ENCODE results near the gene PLEKHA4. TPM values are rescaled to one million over a fixed set of nuclear protein-coding genes. Genes with fewer than 3 reads are reported as not detected.
"Not testable (repeated sequence)": the region's sequence is repeated elsewhere in the genome, so short reads cannot be mapped to it uniquely, and the experiment has no call there.

PLEKHA4 gene
- total and polyA plus RNA-seq, 2 of the 13 experiments (the other 11 are each of a cell fraction or from before 2014, with no cell fraction given), result 4.8 to 6.0 TPM

GRCh38 chr19:48899386-48899749 lies 31.0 kb upstream of the PLEKHA4 start:
- peak overlapping the region; percentile 67; the same call in 1 of the 2 replicates for H3K9ac ChIP-seq (ENCODE audit: insufficient read depth, low read depth, low read length)
- POLR2A ChIA-PET, result interaction anchor here (0.8 to 3.1 kb wide), 17 partner anchors 17 to 280 kb away, joined by 3 to 26 read pairs (median 7); partner anchors contain the start of genes BAX, DHDH, FTL and GYS1
- H2AFZ ChIP-seq (ENCODE audit: low read length); FAIRE-seq; BruUV-seq (replicated peaks); H3K9me3 ChIP-seq (ENCODE audit: low read length); CTCF ChIA-PET (ENCODE audit: low intra/inter-chr PET ratio, low total read pairs); ATAC-seq; in situ Hi-C loops (cut with HindIII; ENCODE audit: extremely low pct_ligation_motif_present, low pct_unique_long_range_greater_than_20kb); H3K27me3 ChIP-seq (ENCODE audit: control insufficient read depth in 1 of 2, insufficient read depth in 2 of 2, low read length in 2 of 2); H4K20me1 ChIP-seq (ENCODE audit: insufficient read depth, low read length); H3K36me3 ChIP-seq (replicated peaks in 1 of 2; ENCODE audit: control insufficient read depth in 1 of 2, insufficient read depth in 2 of 2, low read length in 2 of 2); intact Hi-C loops (cut with micrococcal nuclease; ENCODE audit: unreplicated experiment); DNase-seq (ENCODE audit: low spot score): not testable (repeated sequence)
- peak overlapping the region; percentile 77 for H3K27ac ChIP-seq (ENCODE audit: extremely low read length, insufficient read depth, low read length)
- H3K79me2 ChIP-seq (ENCODE audit: insufficient read depth, low read length), result peaks cover 14% of the 10 kb centered on the region
- peak overlapping the region; percentile 73 to 97 (median 96); a peak in 5 of 6 replicates for H3K4me3 ChIP-seq (replicated peaks in 1 of 3; ENCODE audit: insufficient read depth in 1 of 3, low read depth in 2 of 3, low read length in 3 of 3)
- WGBS (ENCODE audit: low lambda C conversion rate), result 77% methylated on average over 11 of the region's 11 CpGs
- peaks cover 44% of the 10 kb centered on the region for H3K4me1 ChIP-seq (ENCODE audit: insufficient read depth, low read length)
- H3K4me2 ChIP-seq (ENCODE audit: low read depth, low read length), result peak overlapping the region; percentile 80
- TF ChIP-seq ZFP91 (CRISPR knock-in tag; IDR thresholded peaks at IDR 0.05; ENCODE audit: borderline replicate concordance), result 0 out of 2 replicates have a peak, but pooled peaks have one; percentile 19

GRCh38 chr19:48897181-48897580 lies 28.8 kb upstream of the PLEKHA4 start:
- no peaks in the 10 kb centered on the region for H3K36me3 ChIP-seq (replicated peaks in 1 of 2; ENCODE audit: control insufficient read depth in 1 of 2, insufficient read depth in 2 of 2, low read length in 2 of 2)
- no TSS peak for BruUV-seq (replicated peaks)
- H3K79me2 ChIP-seq (ENCODE audit: insufficient read depth, low read length), result peaks cover 14% of the 10 kb centered on the region
- CTCF ChIA-PET (ENCODE audit: low intra/inter-chr PET ratio, low total read pairs), result no interaction called here
- H3K27me3 ChIP-seq (ENCODE audit: control insufficient read depth in 1 of 2, insufficient read depth in 2 of 2, low read length in 2 of 2), result no peaks in the 10 kb centered on the region; a peak in 1 of 5 replicates
- FAIRE-seq (no peak), DNase-seq (ENCODE audit: low spot score) (no peak), ATAC-seq (no peak)
- in situ Hi-C loops (cut with HindIII; ENCODE audit: extremely low pct_ligation_motif_present, low pct_unique_long_range_greater_than_20kb) (no loop called here), intact Hi-C loops (cut with micrococcal nuclease; ENCODE audit: unreplicated experiment) (no loop called here)
- H3K4me3 ChIP-seq (replicated peaks in 1 of 3; ENCODE audit: insufficient read depth in 1 of 3, low read depth in 2 of 3, low read length in 3 of 3), result peak overlapping the region in 1 of 3 experiments; percentile 10; a peak in 1 of 6 replicates
- H3K4me2 ChIP-seq (ENCODE audit: low read depth, low read length), result peak overlapping the region; percentile 68
- no peak overlapping the region for H3K9ac ChIP-seq (ENCODE audit: insufficient read depth, low read depth, low read length)
- no peak for TF ChIP-seq HES4 (CRISPR knock-in tag; IDR thresholded peaks at IDR 0.05; ENCODE audit: borderline replicate concordance)
- TF ChIP-seq ZNF883 (CRISPR knock-in tag; IDR thresholded peaks at IDR 0.05; ENCODE audit: not compliant biosample characterization), result peak; percentile 22
- TF ChIP-seq ZNF547 (CRISPR knock-in tag; IDR thresholded peaks at IDR 0.05), result no peak
- no peak for TF ChIP-seq GTF3A (CRISPR knock-in tag; conservative IDR thresholded peaks at IDR 0.05)
- H3K4me1 ChIP-seq (ENCODE audit: insufficient read depth, low read length), result peaks cover 44% of the 10 kb centered on the region
- POLR2A ChIA-PET, result no interaction called here
- no peaks in the 10 kb centered on the region for H3K9me3 ChIP-seq (ENCODE audit: low read length)
- H3K27ac ChIP-seq (ENCODE audit: extremely low read length, insufficient read depth, low read length), result no peak overlapping the region
- no peak overlapping the region for H2AFZ ChIP-seq (ENCODE audit: low read length)
- no peaks in the 10 kb centered on the region for H4K20me1 ChIP-seq (ENCODE audit: insufficient read depth, low read length)
- WGBS (ENCODE audit: low lambda C conversion rate), result 24% methylated on average over 5 of the region's 5 CpGs
